Mesenteric fat pad (tissue), 1 donor: ENCODE data around the gene KAZN. TPM values are rescaled to one million over a fixed set of nuclear protein-coding genes. Genes with fewer than 3 reads are reported as not detected.

Source experiments
- DNase-seq: peaks from one replicate; pipeline ENCODE4 v3.0.0-alpha.2; 2020; ENCODE audit warnings: low spot score
- total RNA-seq: library from RNA; stranded (reverse); fragmentation: NEBNext Ultra II Directional; extraction: Animal tissue kit (Norgen Biotek cat#: 25700); gene quantifications from one replicate; pipeline ENCODE4 v1.2.1, GENCODE V29; 2021
- donor health status: DM: yes; HTN: yes; CAD: no.

KAZN gene
- total RNA-seq, 1 donor from 2014 or later, result 26.9 TPM

DNA sequence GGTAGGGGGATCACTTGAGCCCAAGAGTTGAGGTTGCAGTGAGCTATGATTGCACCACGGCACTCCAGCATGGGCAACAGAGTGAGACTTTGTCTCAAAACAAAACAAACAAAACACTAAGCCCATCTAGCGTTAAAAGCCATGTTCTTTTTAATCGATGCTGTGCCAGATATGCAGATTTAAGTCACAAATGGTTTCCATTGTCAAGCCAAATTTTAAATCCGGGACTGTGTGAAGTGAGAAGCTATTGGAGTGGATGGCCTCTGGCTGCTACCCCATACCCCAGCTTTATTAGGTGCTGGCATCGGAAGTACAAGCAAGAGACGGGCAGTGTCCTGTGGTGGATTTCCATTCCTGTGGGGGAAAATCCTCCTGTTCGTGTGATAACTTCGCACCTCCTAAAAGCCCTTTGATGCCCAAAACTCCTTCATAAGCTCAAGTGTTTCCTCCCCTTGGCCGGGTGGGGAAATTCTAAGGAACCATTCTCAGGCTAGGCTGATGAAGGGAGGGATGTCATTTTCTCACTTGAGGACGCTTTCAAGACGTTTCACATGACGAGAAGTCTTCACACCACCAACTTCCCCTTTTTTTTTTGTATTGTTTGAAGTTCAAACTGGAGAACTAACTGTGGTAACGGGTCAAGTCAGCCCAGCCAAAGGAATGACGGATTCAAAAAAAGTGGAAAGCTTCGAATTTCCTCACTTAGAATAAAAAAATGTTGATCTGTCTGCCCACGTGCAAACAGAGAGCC is 140.8 kb downstream of the KAZN start:
- DNase-seq, result no peak

GRCh38 chr1:14740016-14740415 is 141.5 kb downstream of the KAZN start:
- DNase-seq, result no peak

GRCh38 chr1:14741082-14741481 is 142.6 kb downstream of the KAZN start:
- no peak for DNase-seq

GRCh38 chr1:14741532-14741931 is 143.0 kb downstream of the KAZN start:
- DNase-seq, result no peak

DNA sequence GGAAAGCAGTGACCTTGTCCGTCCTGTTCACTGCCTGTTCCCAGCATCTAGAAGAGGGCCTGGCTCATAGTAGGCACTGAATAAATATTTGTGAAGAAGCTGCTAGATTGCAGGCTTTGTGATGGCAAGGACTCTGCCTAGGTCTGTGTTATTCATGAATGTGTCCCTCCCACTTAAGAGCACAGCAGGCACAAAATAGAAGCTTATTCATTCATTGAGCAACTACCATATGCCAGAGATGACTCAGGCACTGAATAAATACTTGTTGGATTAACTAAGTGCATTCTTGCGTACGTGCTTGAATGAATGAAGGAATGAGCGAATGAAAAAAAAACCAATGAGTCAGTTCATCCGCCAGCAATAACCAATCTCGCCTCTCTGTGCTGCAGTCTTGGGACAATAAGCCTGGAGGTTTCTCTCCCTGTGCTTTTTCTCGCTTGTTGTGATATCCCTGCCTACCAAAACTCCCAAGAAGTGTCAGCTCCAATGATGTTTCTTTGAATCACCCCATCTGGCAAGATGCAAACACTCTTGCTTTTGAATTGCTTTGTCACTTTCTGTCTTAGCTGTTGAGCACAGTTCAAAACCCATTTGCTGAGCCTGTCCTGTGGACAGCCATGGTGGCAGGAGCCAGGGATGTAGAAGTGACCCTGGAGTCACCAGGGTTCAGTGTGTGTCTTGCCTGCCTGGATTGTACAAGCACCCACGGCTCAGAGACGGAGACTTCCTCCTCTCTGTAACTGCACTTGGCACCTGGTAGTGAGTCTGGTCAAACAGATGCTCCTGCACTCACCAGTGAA is 143.9 kb downstream of the KAZN start:
- DNase-seq, result no peak

- no peak for DNase-seq
Observed at GRCh38 chr1:14743368-14743767, 144.9 kb downstream of the KAZN start.

- no peak for DNase-seq
Observed at GRCh38 chr1:14745001-14745720, 146.7 kb downstream of the KAZN start.

- DNase-seq, result no peak
Observed at GRCh38 chr1:14745789-14746188, 147.3 kb downstream of the KAZN start.

- DNase-seq, result no peak
Observed at GRCh38 chr1:14746393-14746792, 147.9 kb downstream of the KAZN start.

DNA sequence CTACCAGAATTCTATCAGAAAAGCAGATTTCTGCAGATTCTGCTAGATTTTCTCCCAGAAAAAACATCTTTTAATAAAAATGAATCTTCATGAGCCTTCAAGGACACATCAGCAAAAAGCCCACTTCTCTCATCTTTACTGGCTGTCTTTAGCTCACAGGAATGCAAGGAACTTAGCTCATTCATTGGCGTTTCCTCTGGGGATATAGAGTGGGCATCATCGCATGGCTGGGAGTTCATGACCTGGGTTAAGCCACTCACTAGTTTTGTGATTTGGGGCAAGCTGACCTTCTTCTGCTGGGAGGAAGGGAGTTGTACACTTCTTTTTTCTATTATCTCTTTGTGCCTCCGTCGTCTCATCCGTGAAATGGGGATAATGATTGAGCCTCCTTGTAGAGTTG is 149.7 kb downstream of the KAZN start:
- DNase-seq, result no peak

DNA sequence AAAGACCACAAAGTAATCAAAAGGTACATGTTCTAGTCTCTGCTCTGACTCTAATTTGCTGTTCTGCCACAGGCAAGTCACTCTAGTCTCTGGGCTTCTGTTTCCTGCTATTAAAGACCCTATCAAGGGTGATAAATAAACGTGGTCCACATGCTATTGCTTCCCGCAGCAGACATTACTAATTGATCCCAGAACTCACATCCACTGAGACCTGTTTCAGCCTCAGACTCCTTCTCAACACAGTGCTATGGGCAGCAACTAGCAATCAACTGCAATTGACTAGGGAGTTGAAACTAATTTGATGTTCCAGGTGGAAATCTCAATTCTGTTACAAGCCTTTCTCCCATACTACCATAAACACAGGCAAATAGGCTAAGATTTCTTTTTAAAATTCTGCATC is 150.5 kb downstream of the KAZN start:
- DNase-seq, result no peak

- DNase-seq, result no peak
Observed at GRCh38 chr1:14750490-14750889, 152.0 kb downstream of the KAZN start.

DNA sequence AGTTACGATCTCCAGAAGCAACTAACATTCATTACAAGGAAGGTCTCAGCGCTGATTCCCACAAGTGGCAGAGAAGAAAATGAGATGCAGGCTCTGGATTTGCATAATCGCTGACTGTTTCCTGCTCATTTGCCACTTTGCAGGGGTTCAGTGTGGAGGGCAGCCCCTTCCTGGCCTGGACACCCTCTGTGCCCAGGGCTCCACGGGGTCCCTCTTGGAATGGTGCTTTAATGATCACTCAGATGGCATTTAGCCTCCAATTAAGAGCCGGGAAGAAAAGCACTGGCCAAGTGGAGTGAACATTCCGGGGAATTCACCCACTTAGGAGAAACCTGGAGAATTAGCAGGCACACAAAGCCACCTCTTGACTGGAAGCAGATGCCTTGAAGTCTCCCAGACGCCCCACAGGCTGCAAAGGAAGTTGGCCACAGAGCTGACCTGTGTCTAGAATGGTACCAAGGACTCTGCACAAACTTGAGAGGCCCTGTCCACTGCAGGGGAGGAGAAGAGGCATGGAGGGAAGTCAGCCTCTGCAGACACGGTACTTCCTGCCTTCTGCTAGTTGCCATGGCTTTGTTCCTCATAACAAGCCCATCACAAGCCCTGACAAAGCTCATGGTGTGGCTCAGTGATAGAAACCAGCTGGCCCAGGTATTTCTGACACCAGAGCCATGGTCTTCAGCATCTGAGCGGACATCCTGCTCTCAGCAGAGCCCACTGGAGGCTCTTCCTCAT is 157.2 kb downstream of the KAZN start:
- no peak for DNase-seq

DNA sequence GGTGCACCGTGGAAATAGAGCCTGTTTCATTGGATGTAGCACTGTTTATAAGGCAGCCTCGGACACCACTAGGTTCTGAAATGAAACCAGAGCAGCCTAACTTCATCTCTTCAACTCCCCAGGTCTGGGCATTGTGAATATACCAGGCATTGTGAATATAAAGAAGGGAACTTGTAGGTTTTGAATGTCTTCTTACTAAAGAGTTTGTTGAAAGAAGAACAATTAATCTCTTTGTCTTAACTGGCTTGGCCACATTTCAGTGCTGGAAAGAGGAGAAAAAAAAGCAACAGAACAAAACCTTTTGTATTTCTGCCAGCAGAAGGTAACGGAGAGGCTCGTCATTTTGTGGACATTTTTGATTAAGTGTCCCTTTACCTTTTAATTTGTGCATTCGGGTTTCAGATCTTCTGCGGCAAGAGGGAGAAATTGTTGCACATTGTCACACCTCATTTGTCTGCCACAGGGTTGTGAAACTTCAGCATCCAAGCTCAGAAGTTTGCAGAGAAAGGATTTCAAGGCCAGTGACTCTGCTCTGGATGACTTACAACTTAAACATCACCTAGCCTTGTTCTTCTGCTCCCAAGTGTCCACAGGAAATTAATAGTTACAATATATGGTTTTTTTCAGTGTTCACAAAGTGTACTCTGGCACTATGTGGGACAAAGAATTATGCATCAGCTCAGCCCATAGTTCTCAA is 158.3 kb downstream of the KAZN start:
- no peak for DNase-seq

DNA sequence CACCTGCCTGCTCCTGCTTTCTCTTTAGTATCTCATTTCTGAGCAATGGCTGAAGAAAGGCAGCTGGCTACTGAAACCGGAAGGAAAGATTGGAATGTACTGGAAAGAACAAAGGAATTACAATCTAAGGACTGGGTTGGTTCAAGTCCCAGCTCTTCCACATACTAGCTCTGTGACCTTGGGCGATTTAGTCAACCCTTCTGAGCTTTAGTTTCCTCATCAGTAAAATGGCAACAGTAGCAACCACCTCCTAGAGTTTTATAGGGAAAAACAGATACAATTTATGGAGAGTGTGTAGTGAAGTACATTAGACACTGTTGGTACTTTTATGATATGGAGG is 158.8 kb downstream of the KAZN start:
- DNase-seq, result no peak

DNA sequence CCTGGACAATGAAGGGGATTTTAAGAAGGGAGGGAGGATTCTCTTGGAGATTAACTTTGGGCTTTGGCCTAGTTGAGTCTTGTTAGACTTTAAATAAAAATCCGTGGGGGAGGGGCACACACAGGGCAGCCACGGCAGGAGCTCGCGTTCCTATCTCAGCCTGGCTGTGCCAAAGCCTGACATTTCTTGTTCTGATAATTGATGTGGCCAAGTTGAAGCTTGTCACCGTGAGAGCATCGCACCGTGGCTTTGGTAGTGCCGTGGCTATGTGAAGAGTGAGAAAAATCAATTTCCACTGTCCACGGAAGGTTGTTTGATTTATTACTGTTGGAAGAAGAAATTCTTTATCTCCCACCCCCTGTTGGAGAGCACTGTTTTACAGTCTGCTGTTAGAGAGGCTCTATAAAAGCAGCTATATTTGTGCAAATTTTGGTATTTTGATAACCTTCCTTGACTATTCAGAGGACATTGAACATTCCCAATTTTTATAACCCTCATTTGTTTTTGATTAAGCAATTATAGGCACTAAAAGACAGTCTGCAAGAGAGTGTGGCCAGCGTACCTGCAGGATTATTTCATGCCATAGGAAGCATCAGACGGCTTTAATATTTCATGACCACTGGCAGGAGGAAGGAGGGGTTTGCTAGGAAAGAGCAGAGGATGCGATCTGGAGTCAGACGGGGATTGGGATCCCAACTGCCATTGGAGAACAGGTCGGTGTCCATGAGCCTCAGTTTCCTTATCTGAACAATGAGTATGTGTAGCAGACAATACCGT is 160.7 kb downstream of the KAZN start:
- DNase-seq, result no peak

DNA sequence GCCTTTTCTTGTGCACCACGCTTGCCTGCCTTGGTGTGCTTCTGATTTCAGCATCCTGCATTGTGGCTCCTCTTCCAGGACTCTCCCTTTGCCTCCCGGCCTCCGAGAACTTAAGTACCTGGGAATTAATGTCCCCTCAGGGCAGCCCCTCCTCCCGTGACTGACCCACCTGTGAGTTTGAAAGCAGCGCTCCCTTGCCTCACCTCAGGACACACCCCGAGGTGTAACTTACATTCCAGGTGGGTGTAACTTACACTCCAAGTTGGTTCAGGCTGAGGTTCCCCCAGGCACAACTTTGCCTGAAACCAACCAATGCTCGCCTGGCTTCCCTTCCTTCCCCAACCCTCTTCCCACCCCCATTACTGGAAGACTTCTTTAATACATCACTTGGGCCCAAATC is 161.4 kb downstream of the KAZN start:
- DNase-seq, result no peak

GRCh38 chr1:14760780-14761179 is 162.3 kb downstream of the KAZN start:
- DNase-seq, result no peak

GRCh38 chr1:14761291-14762153 is 163.0 kb downstream of the KAZN start:
- no peak for DNase-seq
